Adrenal gland (tissue), 12 donors: ENCODE data around the gene RSRC1. TPM values are rescaled to one million over a fixed set of nuclear protein-coding genes. Genes with fewer than 3 reads are reported as not detected.

Experiments
- DNase-seq, 7 donors: peaks; one replicate each; pipeline ENCODE4 v3.0.0-alpha.2; 2019 to 2020
- H3K27ac ChIP-seq, 5 donors: fragments of 200-600 bp; sonication (generic) in 4 of 5; 1 replicate in 3 of 5; 2 replicates in 2 of 5; pipeline versions ENCODE4 v1.5.1 to v1.8.0; 2016 to 2020; ENCODE audit warnings: mild to moderate bottlenecking in 1 of 5
- H3K27me3 ChIP-seq: fragments of 200-600 bp; 2 replicates; pipeline ENCODE4 v1.8.0; 2021
- H3K36me3 ChIP-seq, 2 donors: fragments of 200-600 bp; replicated peaks in 1 of 2; 1 replicate in 1 of 2; 2 replicates in 1 of 2; pipeline versions ENCODE4 v1.5.1 to v1.8.0; 2018 to 2022
- H3K4me1 ChIP-seq, 2 donors: fragments of 200-600 bp; replicated peaks in 1 of 2; 1 replicate in 1 of 2; 2 replicates in 1 of 2; pipeline versions ENCODE4 v1.5.1 to v1.8.0; 2018 to 2021
- H3K4me3 ChIP-seq, 4 donors: fragments of 200-600 bp; sonication (generic) in 3 of 4; one replicate each; pipeline ENCODE4 v1.5.1; 2016 to 2018
- H3K9me3 ChIP-seq, 3 donors: fragments of 200-600 bp; sonication (generic) in 1 of 3; replicated peaks in 1 of 3; 1 replicate in 2 of 3; 2 replicates in 1 of 3; pipeline versions ENCODE4 v1.5.1 to v1.8.0; 2016 to 2021
- POLR2A ChIP-seq, 2 donors: fragments of 450-650 bp; IDR thresholded peaks; one replicate each; pipeline ENCODE4 v1.6.1; 2017; ENCODE audit warnings: antibody characterized with exemption in 2 of 2, mild to moderate bottlenecking in 2 of 2, moderate library complexity in 1 of 2
- WGBS, 4 donors: extraction: QIAGEN DNeasy Blood & Tissue Kit in 2 of 4; methylation state at CpG; one replicate each; pipeline versions ENCODE4 v1.1.5 to v1.1.7; 2013 to 2017; 5-methylcytosine and 5-hydroxymethylcytosine counted together
- intact Hi-C, 2 donors: fragments of 100-400 bp; cut with DNase I; formaldehyde crosslinking; loops; one replicate each; pipeline versions ENCODE4 v1.14.1 to v1.15.0; 2022 to 2023
- polyA plus RNA-seq, 3 donors: library from polyadenylated mRNA; stranded (reverse); fragments of 200-250 nt in 2 of 3; fragments of 350-450 nt in 1 of 3; fragmentation: Illumina TruSeq in 1 of 3; extraction: RNeasy Lipid Tissue Mini Kit (QIAGEN cat#74804) in 1 of 3; gene quantifications; one replicate each; pipeline ENCODE4 v1.2.3, GENCODE V29; 2013 to 2014
- total RNA-seq, 9 donors: library from RNA; depleted of rRNA in 4 of 9; stranded (reverse); fragments of >200 nt in 4 of 9; fragments of 120-200 nt in 1 of 9; fragmentation: NEBNext Ultra II Directional in 1 of 9; extraction: Animal tissue kit (Norgen Biotek cat#: 25700) in 1 of 9; gene quantifications; one replicate each; pipeline versions ENCODE4 v1.1.0 to v1.2.4, GENCODE V29; 2013 to 2023
- TF ChIP-seq, protein P1 (sequence below), 6 experiments: fragments of 450-650 bp in 4 of 6; fragments of 200-600 bp in 2 of 6; sonication (generic) in 1 of 6; IDR thresholded peaks; 1 replicate in 5 of 6; 2 replicates in 1 of 6; pipeline versions ENCODE4 v1.5.1 to v1.8.0; 2016 to 2021; ENCODE audit warnings: antibody characterized with exemption in 6 of 6, mild to moderate bottlenecking in 2 of 6, moderate library complexity in 1 of 6
- donor health status: healthy with polysubstance abuse.
- donor health status: Bipolar disorder and iron deficiency.
- donor health status: DM: yes; HTN: yes; CAD: no.
- donor health status: DM: no; HTN: no; CAD: no.
- donor health status: DM: no; HTN: no; CAD: no.
- donor health status: DM: yes; HTN: yes; CAD: no.

Gene RSRC1
- total and polyA plus RNA-seq, 12 donors = 12.6 to 125 (median 37.5) TPM

GRCh38 chr3:158158969-158159368, 49.1 kb downstream of the RSRC1 start:
- Histone ChIP-seq H3K4me1 (no peaks in the 10 kb centered on the region), H3K27me3 (no peaks in the 10 kb centered on the region), H3K27ac (no peak overlapping the region), H3K4me3 (no peak overlapping the region), H3K9me3 (no peaks in the 10 kb centered on the region), H3K36me3 (no peaks in the 10 kb centered on the region)
- intact Hi-C loops = no loop called here
- DNase-seq = no peak
- TF ChIP-seq, protein P1, sequence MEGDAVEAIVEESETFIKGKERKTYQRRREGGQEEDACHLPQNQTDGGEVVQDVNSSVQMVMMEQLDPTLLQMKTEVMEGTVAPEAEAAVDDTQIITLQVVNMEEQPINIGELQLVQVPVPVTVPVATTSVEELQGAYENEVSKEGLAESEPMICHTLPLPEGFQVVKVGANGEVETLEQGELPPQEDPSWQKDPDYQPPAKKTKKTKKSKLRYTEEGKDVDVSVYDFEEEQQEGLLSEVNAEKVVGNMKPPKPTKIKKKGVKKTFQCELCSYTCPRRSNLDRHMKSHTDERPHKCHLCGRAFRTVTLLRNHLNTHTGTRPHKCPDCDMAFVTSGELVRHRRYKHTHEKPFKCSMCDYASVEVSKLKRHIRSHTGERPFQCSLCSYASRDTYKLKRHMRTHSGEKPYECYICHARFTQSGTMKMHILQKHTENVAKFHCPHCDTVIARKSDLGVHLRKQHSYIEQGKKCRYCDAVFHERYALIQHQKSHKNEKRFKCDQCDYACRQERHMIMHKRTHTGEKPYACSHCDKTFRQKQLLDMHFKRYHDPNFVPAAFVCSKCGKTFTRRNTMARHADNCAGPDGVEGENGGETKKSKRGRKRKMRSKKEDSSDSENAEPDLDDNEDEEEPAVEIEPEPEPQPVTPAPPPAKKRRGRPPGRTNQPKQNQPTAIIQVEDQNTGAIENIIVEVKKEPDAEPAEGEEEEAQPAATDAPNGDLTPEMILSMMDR (IDR thresholded peaks at IDR 0.05) = no peak
- TF ChIP-seq POLR2A (IDR thresholded peaks at IDR 0.05) = no peak

- Histone ChIP-seq H3K4me1 (no peaks in the 10 kb centered on the region), H3K9me3 (no peaks in the 10 kb centered on the region), H3K27me3 (no peaks in the 10 kb centered on the region), H3K36me3 (no peaks in the 10 kb centered on the region), H3K4me3 (no peak overlapping the region), H3K27ac (no peak overlapping the region)
- TF ChIP-seq, protein P1 (IDR thresholded peaks at IDR 0.05) = no peak
- TF ChIP-seq POLR2A (IDR thresholded peaks at IDR 0.05) = no peak
- WGBS, 4 donors = 93 to 96% (median 94%) methylated on average over 3 of the region's 3 CpGs
- intact Hi-C loops = no loop called here
- DNase-seq = no peak
These were observed 49.8 kb downstream of the RSRC1 start for GRCh38 chr3:158159714-158160113.

DNA sequence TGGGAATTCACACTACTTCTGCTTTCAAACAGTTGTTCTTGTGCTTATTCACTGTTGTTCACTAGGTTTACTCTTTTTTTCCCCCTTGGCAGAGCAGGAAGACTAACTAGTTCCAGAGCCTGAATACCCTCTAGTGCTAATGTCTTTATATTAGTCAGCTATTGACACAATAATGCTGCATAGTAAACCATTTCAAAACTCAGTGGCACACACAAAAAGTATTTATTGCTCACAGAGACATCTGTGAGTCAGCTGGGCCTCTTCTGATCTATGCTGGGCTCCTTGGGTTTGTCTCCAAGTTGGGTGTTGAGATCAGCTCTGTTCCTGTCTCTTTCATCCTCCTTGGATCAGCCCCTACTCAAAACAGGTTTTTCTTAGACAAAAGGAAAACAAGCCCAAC, 51.1 kb downstream of the RSRC1 start:
- no peak for TF ChIP-seq POLR2A (IDR thresholded peaks at IDR 0.05)
- TF ChIP-seq, protein P1 (IDR thresholded peaks at IDR 0.05) = no peak
- no peaks in the 10 kb centered on the region for H3K27me3 ChIP-seq
- no peaks in the 10 kb centered on the region for H3K36me3 ChIP-seq
- no peaks in the 10 kb centered on the region for H3K9me3 ChIP-seq
- intact Hi-C loops = no loop called here
- H3K4me1 ChIP-seq = peaks cover 0 to 6% of the 10 kb centered on the region in 2 donors
- no peak for DNase-seq
- H3K27ac ChIP-seq = no peak overlapping the region
- H3K4me3 ChIP-seq = no peak overlapping the region

GRCh38 chr3:158165141-158165655, 55.3 kb downstream of the RSRC1 start:
- TF ChIP-seq, protein P1 (IDR thresholded peaks at IDR 0.05) = no peak
- no peak for TF ChIP-seq POLR2A (IDR thresholded peaks at IDR 0.05)
- Histone ChIP-seq H3K4me1 (peaks cover 0 to 6% of the 10 kb centered on the region in 2 donors), H3K9me3 (no peaks in the 10 kb centered on the region), H3K36me3 (no peaks in the 10 kb centered on the region), H3K27me3 (no peaks in the 10 kb centered on the region), H3K4me3 (no peak overlapping the region), H3K27ac (no peak overlapping the region)
- intact Hi-C loops = no loop called here
- 86 to 91% (median 88%) methylated on average over 5 of the region's 5 CpGs for WGBS, 4 donors
- DNase-seq = no peak
